Esophagus squamous epithelium (tissue), 5 donors: ENCODE data around the gene DYNLRB1. TPM values are rescaled to one million over a fixed set of nuclear protein-coding genes. Genes with fewer than 3 reads are reported as not detected.

Source experiments
- DNase-seq: peaks from one replicate; lab custom pipeline; 2025; lab: John Stamatoyannopoulos, UW
- H3K27ac ChIP-seq, 4 donors: fragments of 200-600 bp; sonication (generic); one replicate each; pipeline ENCODE4 v1.5.1; 2016 to 2019; ENCODE audit warnings: mild to moderate bottlenecking in 1 of 4
- H3K27me3 ChIP-seq, 4 donors: fragments of 200-600 bp; sonication (generic); 1 replicate in 3 of 4; 2 replicates in 1 of 4; pipeline versions ENCODE4 v1.5.1 to v1.6.0; 2017 to 2021; ENCODE audit warnings: antibody characterized with exemption in 1 of 4
- H3K36me3 ChIP-seq, 3 donors: fragments of 200-600 bp; sonication (generic); one replicate each; pipeline ENCODE4 v1.5.1; 2016 to 2019
- H3K4me1 ChIP-seq, 3 donors: fragments of 200-600 bp; sonication (generic); one replicate each; pipeline ENCODE4 v1.5.1; 2017 to 2019
- H3K4me3 ChIP-seq, 4 donors: fragments of 200-600 bp; sonication (generic); 1 replicate in 3 of 4; 2 replicates in 1 of 4; pipeline ENCODE4 v1.5.1; 2016 to 2019; ENCODE audit warnings: mild to moderate bottlenecking in 2 of 4, moderate library complexity in 1 of 4
- H3K9me3 ChIP-seq, 3 donors: fragments of 200-600 bp; sonication (generic); one replicate each; pipeline ENCODE4 v1.5.1; 2016 to 2019
- CTCF ChIP-seq, 6 experiments: fragments of 450-650 bp in 4 of 6; fragments of 200-600 bp in 2 of 6; sonication (generic) in 2 of 6; IDR thresholded peaks; one replicate each; pipeline ENCODE4 v1.5.1; 2016 to 2019; ENCODE audit warnings: antibody characterized with exemption in 6 of 6, mild to moderate bottlenecking in 4 of 6, moderate library complexity in 4 of 6
- POLR2A ChIP-seq, 4 donors: fragments of 450-650 bp; IDR thresholded peaks; one replicate each; pipeline ENCODE4 v1.6.1; 2017; ENCODE audit warnings: antibody characterized with exemption in 4 of 4, mild to moderate bottlenecking in 4 of 4, moderate library complexity in 3 of 4
- WGBS, 2 donors: methylation state at CpG; one replicate each; pipeline ENCODE4 v1.1.5; 2018; 5-methylcytosine and 5-hydroxymethylcytosine counted together
- intact Hi-C: fragments of 100-400 bp; cut with DNase I; formaldehyde crosslinking; loops from one replicate; pipeline ENCODE4 v1.15.0; 2022
- total RNA-seq, 4 donors: library from RNA; depleted of rRNA; stranded (reverse); fragments of >200 nt; gene quantifications; one replicate each; pipeline ENCODE4 v1.1.0, GENCODE V29; 2016
- donor health status: DM: yes; HTN: yes; CAD: no.

DYNLRB1 gene
- total RNA-seq, 4 donors from 2014 or later = 77.9 to 108 (median 97.2) TPM

GRCh38 chr20:34549291-34549928, 33.2 kb downstream of the DYNLRB1 start:
- Histone ChIP-seq H3K27me3 (no peaks in the 10 kb centered on the region), H3K27ac (peak overlapping the region in 1 of 4 donors; percentile 9), H3K36me3 (no peaks in the 10 kb centered on the region), H3K4me3 (no peak overlapping the region), H3K4me1 (peaks cover 0 to 35% (median 6%) of the 10 kb centered on the region in 3 donors), H3K9me3 (no peaks in the 10 kb centered on the region)
- intact Hi-C loops = no loop called here
- WGBS, 2 donors = 30 to 52% methylated on average over 8 to 14 of the region's 20 CpGs
- no peak for TF ChIP-seq POLR2A (IDR thresholded peaks at IDR 0.05)
- TF ChIP-seq CTCF (IDR thresholded peaks at IDR 0.05) = no peak
- DNase-seq = no peak

GRCh38 chr20:34549929-34550305, 33.7 kb downstream of the DYNLRB1 start:
- no peaks in the 10 kb centered on the region for H3K27me3 ChIP-seq
- no peak overlapping the region for H3K4me3 ChIP-seq
- no peaks in the 10 kb centered on the region for H3K36me3 ChIP-seq
- TF ChIP-seq CTCF (IDR thresholded peaks at IDR 0.05) (no peak), POLR2A (IDR thresholded peaks at IDR 0.05) (no peak)
- H3K9me3 ChIP-seq = no peaks in the 10 kb centered on the region
- WGBS, 2 donors = 40% methylated on average over 1 of the region's 13 CpGs; no CpG with 5 or more reads in 1 of the 2 donors
- peak overlapping the region in 1 of 4 donors; percentile 9 for H3K27ac ChIP-seq
- H3K4me1 ChIP-seq = peaks cover 0 to 32% (median 3%) of the 10 kb centered on the region in 3 donors
- DNase-seq = no peak
- intact Hi-C loops = no loop called here

GRCh38 chr20:34552569-34552968, 36.3 kb downstream of the DYNLRB1 start:
- intact Hi-C loops = no loop called here
- Histone ChIP-seq H3K4me3 (no peak overlapping the region), H3K36me3 (no peaks in the 10 kb centered on the region), H3K27me3 (no peaks in the 10 kb centered on the region), H3K9me3 (no peaks in the 10 kb centered on the region), H3K27ac (no peak overlapping the region), H3K4me1 (peaks cover 2 to 35% (median 5%) of the 10 kb centered on the region in 3 donors)
- 85 to 94% methylated on average over 5 to 6 of the region's 6 CpGs for WGBS, 2 donors
- DNase-seq = no peak
- no peak for TF ChIP-seq POLR2A (IDR thresholded peaks at IDR 0.05)
- TF ChIP-seq CTCF (IDR thresholded peaks at IDR 0.05) = no peak

- 32 to 40% methylated on average over 4 of the region's 4 CpGs for WGBS, 2 donors
- intact Hi-C loops = no loop called here
- Histone ChIP-seq H3K4me1 (peaks cover 4 to 43% (median 10%) of the 10 kb centered on the region in 3 donors), H3K27me3 (no peaks in the 10 kb centered on the region), H3K4me3 (no peak overlapping the region), H3K36me3 (no peaks in the 10 kb centered on the region), H3K27ac (peak overlapping the region in 3 of 4 donors; percentile 7 to 21 (median 21)), H3K9me3 (no peaks in the 10 kb centered on the region)
- DNase-seq = no peak
- TF ChIP-seq CTCF (IDR thresholded peaks at IDR 0.05) (no peak), POLR2A (IDR thresholded peaks at IDR 0.05) (no peak)
Observed at GRCh38 chr20:34553366-34553867, 37.2 kb downstream of the DYNLRB1 start.

GRCh38 chr20:34557936-34558319, 41.7 kb downstream of the DYNLRB1 start:
- no peaks in the 10 kb centered on the region for H3K27me3 ChIP-seq
- peak overlapping the region; percentile 86 to 98 (median 92) for H3K27ac ChIP-seq
- H3K9me3 ChIP-seq = no peaks in the 10 kb centered on the region
- WGBS, 2 donors = 11 to 22% methylated on average over 11 of the region's 11 CpGs
- peaks cover 6 to 45% (median 15%) of the 10 kb centered on the region in 3 donors for H3K4me1 ChIP-seq
- DNase-seq = no peak
- peaks cover 0 to 6% (median 0%) of the 10 kb centered on the region in 3 donors for H3K36me3 ChIP-seq
- H3K4me3 ChIP-seq = peak overlapping the region; percentile 48 to 86 (median 68)
- intact Hi-C loops = no loop called here
- TF ChIP-seq CTCF (IDR thresholded peaks at IDR 0.05) (no peak), POLR2A (IDR thresholded peaks at IDR 0.05) (no peak)
